Esophagus muscularis mucosa (tissue), 4 donors: ENCODE measurements around the gene PEX11B. TPM values are rescaled to one million over a fixed set of nuclear protein-coding genes. Genes with fewer than 3 reads are reported as not detected.
"Not testable (repeated sequence)": the region's sequence is repeated elsewhere in the genome, so short reads cannot be mapped to it uniquely, and the experiment has no call there.

ENCODE experiments used
- DNase-seq: peaks from one replicate; pipeline ENCODE4 v3.0.0-alpha.2; 2017; ENCODE audit errors: extremely low spot score
- H3K27ac ChIP-seq, 4 donors: fragments of 200-600 bp; sonication (generic); replicated peaks in 1 of 4; 1 replicate in 3 of 4; 2 replicates in 1 of 4; pipeline ENCODE4 v1.5.1; 2016 to 2019; ENCODE audit warnings: mild to moderate bottlenecking in 1 of 4
- H3K27me3 ChIP-seq, 4 donors: fragments of 200-600 bp; sonication (generic); one replicate each; pipeline versions ENCODE4 v1.5.1 to v1.6.0; 2016 to 2019
- H3K36me3 ChIP-seq, 4 donors: fragments of 200-600 bp; sonication (generic); one replicate each; pipeline ENCODE4 v1.5.1; 2016 to 2019
- H3K4me1 ChIP-seq, 4 donors: fragments of 200-600 bp; sonication (generic); one replicate each; pipeline ENCODE4 v1.5.1; 2016 to 2019
- H3K4me3 ChIP-seq, 4 donors: fragments of 200-600 bp; sonication (generic); 1 replicate in 2 of 4; 2 replicates in 2 of 4; pipeline ENCODE4 v1.5.1; 2016 to 2019; ENCODE audit warnings: mild to moderate bottlenecking in 4 of 4, moderate library complexity in 1 of 4
- H3K9me3 ChIP-seq, 4 donors: fragments of 200-600 bp; sonication (generic); 1 replicate in 3 of 4; 2 replicates in 1 of 4; pipeline ENCODE4 v1.5.1; 2016 to 2019
- EP300 ChIP-seq: sonication (generic); formaldehyde crosslinking; IDR thresholded peaks from one replicate; pipeline ENCODE4 v1.6.1; 2017; ENCODE audit warnings: antibody characterized with exemption
- POLR2A ChIP-seq: fragments of 450-650 bp; IDR thresholded peaks from one replicate; pipeline ENCODE4 v1.6.1; 2017; ENCODE audit warnings: antibody characterized with exemption, moderate library complexity, mild to moderate bottlenecking, low read depth
- POLR2AphosphoS5 ChIP-seq, 2 donors: sonication (generic); formaldehyde crosslinking; IDR thresholded peaks; one replicate each; pipeline ENCODE4 v1.6.1; 2017; ENCODE audit warnings: antibody characterized with exemption in 2 of 2
- WGBS: methylation state at CpG from one replicate; pipeline ENCODE4 v1.1.5; 2018; 5-methylcytosine and 5-hydroxymethylcytosine counted together
- intact Hi-C: fragments of 100-400 bp; cut with DNase I; formaldehyde crosslinking; loops from one replicate; pipeline ENCODE4 v1.15.1; 2023
- total RNA-seq, 4 donors: library from RNA; depleted of rRNA; stranded (reverse); fragments of >200 nt; gene quantifications; one replicate each; pipeline versions ENCODE4 v1.1.0 to v1.2.1, GENCODE V29; 2016
- TF ChIP-seq, protein P1 (sequence below), 3 experiments: fragments of 200-600 bp in 2 of 3; fragments of 450-650 bp in 1 of 3; sonication (generic) in 2 of 3; IDR thresholded peaks; one replicate each; pipeline ENCODE4 v1.5.1; 2017 to 2019; ENCODE audit warnings: antibody characterized with exemption in 3 of 3, mild to moderate bottlenecking in 2 of 3, moderate library complexity in 1 of 3

Gene PEX11B
- total RNA-seq, 4 donors from 2014 or later = 18.3 to 21.2 (median 20.0) TPM

GRCh38 chr1:145936247-145936646, 17.7 kb upstream of the PEX11B start:
- no peak for DNase-seq
- WGBS = 72% methylated on average over 8 of the region's 8 CpGs
- H3K27me3 ChIP-seq = no peaks in the 10 kb centered on the region

GRCh38 chr1:145935708-145936107, 17.2 kb upstream of the PEX11B start:
- peaks cover 25 to 91% (median 62%) of the 10 kb centered on the region in 4 donors for H3K36me3 ChIP-seq
- no peaks in the 10 kb centered on the region for H3K27me3 ChIP-seq
- no peaks in the 10 kb centered on the region for H3K4me1 ChIP-seq
- intact Hi-C loops = no loop called here
- H3K9me3 ChIP-seq = no peaks in the 10 kb centered on the region
- no peak for DNase-seq
- no peak overlapping the region for H3K4me3 ChIP-seq
- no peak overlapping the region for H3K27ac ChIP-seq
- TF ChIP-seq POLR2A (no peak), POLR2AphosphoS5 (IDR thresholded peaks at IDR 0.05) (no peak), EP300 (no peak)
- TF ChIP-seq, protein P1, sequence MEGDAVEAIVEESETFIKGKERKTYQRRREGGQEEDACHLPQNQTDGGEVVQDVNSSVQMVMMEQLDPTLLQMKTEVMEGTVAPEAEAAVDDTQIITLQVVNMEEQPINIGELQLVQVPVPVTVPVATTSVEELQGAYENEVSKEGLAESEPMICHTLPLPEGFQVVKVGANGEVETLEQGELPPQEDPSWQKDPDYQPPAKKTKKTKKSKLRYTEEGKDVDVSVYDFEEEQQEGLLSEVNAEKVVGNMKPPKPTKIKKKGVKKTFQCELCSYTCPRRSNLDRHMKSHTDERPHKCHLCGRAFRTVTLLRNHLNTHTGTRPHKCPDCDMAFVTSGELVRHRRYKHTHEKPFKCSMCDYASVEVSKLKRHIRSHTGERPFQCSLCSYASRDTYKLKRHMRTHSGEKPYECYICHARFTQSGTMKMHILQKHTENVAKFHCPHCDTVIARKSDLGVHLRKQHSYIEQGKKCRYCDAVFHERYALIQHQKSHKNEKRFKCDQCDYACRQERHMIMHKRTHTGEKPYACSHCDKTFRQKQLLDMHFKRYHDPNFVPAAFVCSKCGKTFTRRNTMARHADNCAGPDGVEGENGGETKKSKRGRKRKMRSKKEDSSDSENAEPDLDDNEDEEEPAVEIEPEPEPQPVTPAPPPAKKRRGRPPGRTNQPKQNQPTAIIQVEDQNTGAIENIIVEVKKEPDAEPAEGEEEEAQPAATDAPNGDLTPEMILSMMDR (IDR thresholded peaks at IDR 0.05) = no peak

More at GRCh38 chr1:145936247-145936646, 17.7 kb upstream of the PEX11B start:
- intact Hi-C loops = no loop called here
- H3K4me1 ChIP-seq = no peaks in the 10 kb centered on the region
- TF ChIP-seq POLR2AphosphoS5 (IDR thresholded peaks at IDR 0.05) (no peak), POLR2A (no peak), EP300 (no peak)
- TF ChIP-seq, protein P1 (IDR thresholded peaks at IDR 0.05) = no peak
- no peaks in the 10 kb centered on the region for H3K9me3 ChIP-seq
- no peak overlapping the region for H3K4me3 ChIP-seq
- peaks cover 25 to 91% (median 65%) of the 10 kb centered on the region in 4 donors for H3K36me3 ChIP-seq
- H3K27ac ChIP-seq = peak overlapping the region in 1 of 4 donors; percentile 8

DNA sequence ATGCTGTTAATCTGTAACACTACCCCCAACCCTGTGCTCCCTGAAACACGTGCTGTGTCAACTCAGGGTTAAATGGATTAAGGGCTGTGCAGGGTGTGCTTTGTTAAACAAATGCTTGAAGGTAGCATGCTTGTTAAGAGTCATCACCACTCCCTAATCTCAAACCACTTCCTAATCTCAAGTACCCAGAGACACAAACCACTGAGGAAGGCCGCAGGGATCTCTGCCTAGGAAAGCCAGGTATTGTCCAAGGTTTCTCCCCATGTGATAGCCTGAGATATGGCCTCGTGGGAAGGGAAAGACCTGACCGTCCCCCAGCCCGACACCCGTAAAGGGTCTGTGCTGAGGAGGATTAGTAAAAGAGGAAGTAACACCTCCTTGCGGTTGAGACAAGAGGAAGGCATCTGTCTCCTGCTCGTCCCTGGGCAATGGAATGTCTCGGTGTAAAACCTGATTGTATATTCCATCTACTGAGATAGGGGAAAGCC, 14.0 kb upstream of the PEX11B start:
- 50% methylated on average over 6 of the region's 9 CpGs for whole genome bisulfite sequencing
- intact Hi-C loops, H3K27me3 ChIP-seq, H3K9me3 ChIP-seq, H3K27ac ChIP-seq, H3K4me3 ChIP-seq, DNase-seq: not testable (repeated sequence)
- peaks cover 0 to 12% (median 10%) of the 10 kb centered on the region in 4 donors for H3K4me1 ChIP-seq
- H3K36me3 ChIP-seq = peaks cover 25 to 72% (median 55%) of the 10 kb centered on the region in 4 donors

- TF ChIP-seq EP300 = no peak
- TF ChIP-seq, protein P1 (IDR thresholded peaks at IDR 0.05) = no peak
- TF ChIP-seq POLR2AphosphoS5 (IDR thresholded peaks at IDR 0.05) = no peak
- TF ChIP-seq POLR2A = no peak
- intact Hi-C loops = loop anchor here (5.0 kb wide), 1 partner anchor 34 kb away; the partner anchor contains the start of genes ANKRD34A and POLR3GL
- WGBS = 63% methylated on average over 20 of the region's 20 CpGs
Observed at GRCh38 chr1:145927916-145928643, 9.6 kb upstream of the PEX11B start.

GRCh38 chr1:145927063-145927886, 8.8 kb upstream of the PEX11B start, which contains the start of gene RBM8A:
RBM8A (minus strand) TSS chr1:145927484; CDS start chr1:145927426, 58 bp downstream.
- 2% methylated on average over 40 of the region's 41 CpGs for WGBS
- H3K27ac ChIP-seq = peak within 1 kb of the TSS; percentile 87 to 96 (median 94)
- H3K36me3 ChIP-seq = peaks cover 0 to 49% (median 20%) of the 10 kb centered on the region in 4 donors
- intact Hi-C loops = loop anchor here (5.0 kb wide), 1 partner anchor 35 kb away; the partner anchor contains the start of genes ANKRD34A and POLR3GL
- H3K27me3 ChIP-seq = no peaks in the 10 kb centered on the region
- DNase-seq = peak; percentile 99
- TF ChIP-seq, protein P1 (IDR thresholded peaks at IDR 0.05) = peak; percentile 67 to 81 (median 69)
- TF ChIP-seq POLR2A (peak; percentile 97), POLR2AphosphoS5 (IDR thresholded peaks at IDR 0.05) (peak; percentile 100), EP300 (no peak)
- H3K4me1 ChIP-seq = peaks cover 10 to 25% (median 23%) of the 10 kb centered on the region in 4 donors
- H3K4me3 ChIP-seq = peak within 1 kb of the TSS; percentile 71 to 85 (median 77)
- no peaks in the 10 kb centered on the region for H3K9me3 ChIP-seq

More at GRCh38 chr1:145927916-145928643, 9.6 kb upstream of the PEX11B start:
- peaks cover 0 to 52% (median 24%) of the 10 kb centered on the region in 4 donors for H3K36me3 ChIP-seq
- peak overlapping the region; percentile 71 to 85 (median 77) for H3K4me3 ChIP-seq
- H3K27ac ChIP-seq = peak overlapping the region; percentile 87 to 96 (median 94)
- DNase-seq = no peak
- H3K27me3 ChIP-seq = no peaks in the 10 kb centered on the region
- H3K4me1 ChIP-seq = peaks cover 10 to 25% (median 23%) of the 10 kb centered on the region in 4 donors
- H3K9me3 ChIP-seq = no peaks in the 10 kb centered on the region
